NOMO-1 treated with DMSO at 0.1 percent for 48 hours (cell line): Measurements from ENCODE around the gene DMBX1.

Source experiments
- DNase-seq: peaks from one replicate; lab custom pipeline; 2025; ENCODE audit not compliant: unreplicated experiment; lab: John Stamatoyannopoulos, UW

Gene DMBX1

GRCh38 chr1:46459315-46459714 lies 30.3 kb upstream of the DMBX1 start:
- no peak for DNase-seq

- no peak for DNase-seq
These were observed 28.4 kb upstream of the DMBX1 start for GRCh38 chr1:46461017-46461808.

GRCh38 chr1:46461809-46462448 lies 27.7 kb upstream of the DMBX1 start:
- no peak for DNase-seq

GRCh38 chr1:46464013-46464548 lies 25.6 kb upstream of the DMBX1 start:
- DNase-seq, result no peak

- DNase-seq, result no peak
These were observed 24.7 kb upstream of the DMBX1 start for GRCh38 chr1:46464915-46465314.

GRCh38 chr1:46465981-46466476 lies 23.6 kb upstream of the DMBX1 start:
- no peak for DNase-seq

GRCh38 chr1:46466477-46467182 lies 23.0 kb upstream of the DMBX1 start:
- DNase-seq, result no peak

GRCh38 chr1:46467183-46467504 lies 22.5 kb upstream of the DMBX1 start:
- no peak for DNase-seq

GRCh38 chr1:46469881-46470280 lies 19.8 kb upstream of the DMBX1 start:
- no peak for DNase-seq

- no peak for DNase-seq
These were observed 17.7 kb upstream of the DMBX1 start for GRCh38 chr1:46471848-46472492.

GRCh38 chr1:46472498-46473181 lies 17.0 kb upstream of the DMBX1 start:
- no peak for DNase-seq

GRCh38 chr1:46473991-46474390 lies 15.6 kb upstream of the DMBX1 start:
- no peak for DNase-seq

GRCh38 chr1:46474570-46474969 lies 15.1 kb upstream of the DMBX1 start:
- no peak for DNase-seq

GRCh38 chr1:46476673-46477072 lies 13.0 kb upstream of the DMBX1 start:
- no peak for DNase-seq

- DNase-seq, result peak; percentile 60
These were observed 12.3 kb upstream of the DMBX1 start for GRCh38 chr1:46477153-46477929.

GRCh38 chr1:46478721-46479485 lies 10.7 kb upstream of the DMBX1 start:
- no peak for DNase-seq

- no peak for DNase-seq
These were observed 9.8 kb upstream of the DMBX1 start for GRCh38 chr1:46479744-46480350.

GRCh38 chr1:46480959-46481646 lies 8.5 kb upstream of the DMBX1 start:
- peak; percentile 62 for DNase-seq
